Muscle layer of colon (tissue), 2 donors: Measurements from ENCODE around the gene NFKBIE.

Experiments used
- H3K27ac ChIP-seq: one replicate; pipeline ENCODE4 v1.7.0; 2013; ENCODE audit warnings: low read depth, mild to moderate bottlenecking, low read length, moderate library complexity
- H3K27me3 ChIP-seq, 2 donors: one replicate each; pipeline ENCODE4 v1.7.0; 2013; ENCODE audit warnings: low read length in 2 of 2, mild to moderate bottlenecking in 2 of 2; ENCODE audit not compliant: insufficient read depth in 2 of 2, control insufficient read depth in 1 of 2
- H3K36me3 ChIP-seq: one replicate; pipeline ENCODE4 v1.7.0; 2013; ENCODE audit warnings: mild to moderate bottlenecking, low read length; ENCODE audit not compliant: insufficient read depth
- H3K4me1 ChIP-seq: one replicate; pipeline ENCODE4 v1.7.0; 2013; ENCODE audit warnings: mild to moderate bottlenecking, low read length; ENCODE audit not compliant: insufficient read depth
- H3K4me3 ChIP-seq, 2 donors: one replicate each; pipeline ENCODE4 v1.7.0; 2013; ENCODE audit warnings: low read length in 2 of 2, low read depth in 1 of 2, mild to moderate bottlenecking in 1 of 2, moderate library complexity in 1 of 2
- H3K9ac ChIP-seq: one replicate; pipeline ENCODE4 v1.7.0; 2013; ENCODE audit warnings: low read length
- H3K9me3 ChIP-seq: one replicate; pipeline ENCODE4 v1.7.0; 2013; ENCODE audit warnings: mild to moderate bottlenecking, low read length
- donor health status: abdominal sarcoma.
- donor health status: Adenocarcinoma of cecum.

NFKBIE gene

DNA sequence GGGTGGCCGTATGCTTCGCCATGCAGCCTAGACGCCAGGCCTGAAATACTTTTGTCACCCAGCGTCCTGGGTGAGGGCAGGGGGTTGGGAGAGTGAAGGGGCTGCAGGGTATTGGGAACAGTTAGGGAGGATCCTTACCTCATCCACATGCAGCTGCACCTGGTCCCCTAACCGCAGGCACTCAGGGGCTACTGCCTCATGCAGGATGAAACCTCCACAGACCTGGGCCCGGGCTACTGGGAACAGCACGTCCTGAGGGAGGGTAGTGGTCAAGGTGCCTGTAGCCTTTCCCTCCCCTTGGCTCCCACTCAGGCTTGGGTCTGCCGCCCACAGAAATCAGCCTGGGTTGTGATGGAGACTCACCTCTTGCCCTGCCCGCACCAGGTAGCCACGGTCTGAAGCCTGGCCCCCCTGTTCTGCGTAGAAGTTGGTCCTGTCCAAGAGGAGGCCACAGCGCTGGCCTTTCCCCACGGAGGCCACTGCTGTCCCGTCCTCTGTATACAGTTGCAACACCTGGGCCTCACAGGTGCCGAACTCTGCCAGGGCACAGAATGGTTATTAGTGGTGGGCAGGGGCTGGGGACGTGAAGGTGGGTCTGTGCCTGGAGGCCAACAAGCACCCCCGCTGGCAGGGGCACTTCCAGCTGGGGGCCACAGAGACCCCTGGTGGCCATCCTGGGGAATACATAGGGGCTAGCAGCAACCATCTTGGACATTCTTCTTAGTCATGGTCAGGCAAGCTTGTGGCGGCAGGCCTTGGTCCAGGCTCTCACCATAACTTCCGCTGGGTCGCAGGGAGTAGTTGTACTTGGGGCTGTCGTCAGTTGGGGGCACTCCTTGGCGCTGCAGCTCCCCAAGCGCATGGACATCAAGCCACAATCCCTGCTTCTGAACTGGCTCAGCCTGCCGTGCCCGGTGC is 39.2 kb upstream of the NFKBIE start:
- no peak overlapping the region for H3K4me3 ChIP-seq
- peaks cover 87% of the 10 kb centered on the region for H3K36me3 ChIP-seq
- H3K27me3 ChIP-seq = no peaks in the 10 kb centered on the region
- no peaks in the 10 kb centered on the region for H3K9me3 ChIP-seq
- no peak overlapping the region for H3K27ac ChIP-seq
- H3K4me1 ChIP-seq = no peaks in the 10 kb centered on the region
- no peak overlapping the region for H3K9ac ChIP-seq

DNA sequence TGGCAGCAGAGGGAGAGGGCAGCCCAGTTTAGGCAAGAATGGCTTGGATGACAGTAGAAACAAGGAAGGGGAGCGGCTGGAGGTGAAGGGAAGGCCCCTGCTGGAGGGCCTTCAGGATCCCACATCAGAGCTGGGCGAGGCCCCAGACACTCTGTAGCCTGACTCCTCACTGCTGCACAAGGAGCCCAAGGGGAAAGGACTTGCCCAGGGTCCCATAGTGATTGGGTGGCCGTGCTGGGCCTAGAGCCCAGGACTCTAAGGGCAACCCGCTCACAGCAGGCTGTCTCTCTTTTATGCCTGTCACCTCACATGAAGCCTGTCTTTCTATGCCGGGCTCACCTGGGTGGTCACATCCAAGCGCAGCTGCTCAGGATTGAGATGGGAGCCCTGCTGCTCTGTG is 38.5 kb upstream of the NFKBIE start:
- Histone ChIP-seq H3K36me3 (peaks cover 80% of the 10 kb centered on the region), H3K27me3 (no peaks in the 10 kb centered on the region), H3K27ac (no peak overlapping the region), H3K4me3 (no peak overlapping the region), H3K9ac (no peak overlapping the region), H3K4me1 (no peaks in the 10 kb centered on the region), H3K9me3 (no peaks in the 10 kb centered on the region)

- H3K9ac ChIP-seq = no peak overlapping the region
- H3K27ac ChIP-seq = no peak overlapping the region
- peaks cover 3 to 6% of the 10 kb centered on the region in 2 donors for H3K27me3 ChIP-seq
- H3K9me3 ChIP-seq = no peaks in the 10 kb centered on the region
- H3K4me1 ChIP-seq = no peaks in the 10 kb centered on the region
- no peak overlapping the region for H3K4me3 ChIP-seq
- H3K36me3 ChIP-seq = peaks cover 76% of the 10 kb centered on the region
Measured at GRCh38 chr6:44302856-44303255, 37.5 kb upstream of the NFKBIE start.

DNA sequence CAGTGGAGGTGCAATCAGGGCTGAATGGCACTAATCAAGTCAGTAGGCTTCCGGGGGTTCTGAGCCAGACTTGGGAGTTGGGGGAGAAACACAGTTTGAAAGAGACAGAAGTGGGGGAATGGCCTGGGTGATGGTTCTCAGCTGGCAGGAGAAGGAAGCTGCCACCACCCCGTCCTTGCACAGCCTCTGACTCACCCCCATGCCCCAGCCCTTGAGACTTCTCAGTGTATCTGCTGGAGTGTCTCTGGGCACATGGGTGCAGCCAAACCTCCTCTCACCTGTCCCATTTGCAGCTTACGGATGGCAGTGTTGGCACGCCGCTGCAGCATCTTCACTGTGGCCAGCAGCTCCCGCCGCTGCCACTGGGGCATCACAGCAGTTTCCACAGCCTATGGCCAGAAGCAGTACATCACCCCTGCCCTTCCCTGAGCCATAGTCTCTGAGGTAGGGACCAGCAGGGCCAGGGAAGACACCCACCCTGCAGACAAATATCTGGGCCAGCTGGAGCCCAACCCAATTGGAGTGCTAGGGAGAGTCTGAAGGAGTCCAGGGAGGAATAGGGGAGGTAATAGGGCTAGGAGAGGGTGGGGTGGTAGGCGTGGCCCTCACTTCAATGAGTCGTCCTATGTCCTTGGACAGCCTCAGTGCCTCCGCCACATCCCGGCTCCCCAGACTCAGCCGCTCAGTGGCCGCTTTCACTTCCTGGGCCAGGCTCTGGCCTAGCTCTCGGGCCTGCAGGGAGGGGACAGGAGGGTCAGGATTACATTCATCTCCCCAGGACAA is 36.6 kb upstream of the NFKBIE start:
- no peaks in the 10 kb centered on the region for H3K9me3 ChIP-seq
- peaks cover 68% of the 10 kb centered on the region for H3K36me3 ChIP-seq
- no peak overlapping the region for H3K4me3 ChIP-seq
- H3K27me3 ChIP-seq = peaks cover 11 to 12% of the 10 kb centered on the region in 2 donors
- no peak overlapping the region for H3K9ac ChIP-seq
- H3K27ac ChIP-seq = no peak overlapping the region
- peaks cover 2% of the 10 kb centered on the region for H3K4me1 ChIP-seq

GRCh38 chr6:44301106-44301505 is 35.8 kb upstream of the NFKBIE start:
- H3K9me3 ChIP-seq = no peaks in the 10 kb centered on the region
- peaks cover 59% of the 10 kb centered on the region for H3K36me3 ChIP-seq
- no peak overlapping the region for H3K9ac ChIP-seq
- peaks cover 4% of the 10 kb centered on the region for H3K4me1 ChIP-seq
- H3K4me3 ChIP-seq = no peak overlapping the region
- peaks cover 20% of the 10 kb centered on the region in 2 donors for H3K27me3 ChIP-seq
- no peak overlapping the region for H3K27ac ChIP-seq

GRCh38 chr6:44300292-44300823 is 35.0 kb upstream of the NFKBIE start:
- peaks cover 52% of the 10 kb centered on the region for H3K36me3 ChIP-seq
- H3K27me3 ChIP-seq = peaks cover 26% of the 10 kb centered on the region in 2 donors
- no peaks in the 10 kb centered on the region for H3K9me3 ChIP-seq
- no peak overlapping the region for H3K9ac ChIP-seq
- no peak overlapping the region for H3K27ac ChIP-seq
- H3K4me1 ChIP-seq = peaks cover 4% of the 10 kb centered on the region
- no peak overlapping the region for H3K4me3 ChIP-seq

- H3K4me1 ChIP-seq = peaks cover 4% of the 10 kb centered on the region
- H3K9ac ChIP-seq = no peak overlapping the region
- peaks cover 37% of the 10 kb centered on the region for H3K36me3 ChIP-seq
- no peaks in the 10 kb centered on the region for H3K9me3 ChIP-seq
- no peak overlapping the region for H3K4me3 ChIP-seq
- no peak overlapping the region for H3K27ac ChIP-seq
- peaks cover 34 to 37% of the 10 kb centered on the region in 2 donors for H3K27me3 ChIP-seq
Measured at GRCh38 chr6:44298864-44299263, 33.5 kb upstream of the NFKBIE start.

GRCh38 chr6:44298055-44298803 is 32.9 kb upstream of the NFKBIE start:
- H3K36me3 ChIP-seq = peaks cover 31% of the 10 kb centered on the region
- H3K4me3 ChIP-seq = peak overlapping the region in 1 of 2 donors; percentile 47
- no peaks in the 10 kb centered on the region for H3K9me3 ChIP-seq
- peaks cover 4% of the 10 kb centered on the region for H3K4me1 ChIP-seq
- no peak overlapping the region for H3K9ac ChIP-seq
- H3K27me3 ChIP-seq = peaks cover 34 to 37% of the 10 kb centered on the region in 2 donors
- no peak overlapping the region for H3K27ac ChIP-seq

GRCh38 chr6:44297063-44298038 is 32.0 kb upstream of the NFKBIE start:
- Histone ChIP-seq H3K27me3 (peaks cover 34 to 46% of the 10 kb centered on the region in 2 donors), H3K9ac (no peak overlapping the region)

More at GRCh38 chr6:44297063-44298038, 32.0 kb upstream of the NFKBIE start:
- H3K36me3 ChIP-seq = peaks cover 22% of the 10 kb centered on the region
- H3K4me3 ChIP-seq = peak overlapping the region; percentile 47 to 52
- no peaks in the 10 kb centered on the region for H3K9me3 ChIP-seq
- H3K4me1 ChIP-seq = peaks cover 4% of the 10 kb centered on the region
- H3K27ac ChIP-seq = no peak overlapping the region
